Measurements from ENCODE around the gene EPS8L2. TPM values are rescaled to one million over a fixed set of nuclear protein-coding genes. Genes with fewer than 3 reads are reported as not detected.

Gene EPS8L2
- total and polyA plus RNA-seq, 10 donors, result 4.2 to 14.7 (median 7.3) TPM

DNA sequence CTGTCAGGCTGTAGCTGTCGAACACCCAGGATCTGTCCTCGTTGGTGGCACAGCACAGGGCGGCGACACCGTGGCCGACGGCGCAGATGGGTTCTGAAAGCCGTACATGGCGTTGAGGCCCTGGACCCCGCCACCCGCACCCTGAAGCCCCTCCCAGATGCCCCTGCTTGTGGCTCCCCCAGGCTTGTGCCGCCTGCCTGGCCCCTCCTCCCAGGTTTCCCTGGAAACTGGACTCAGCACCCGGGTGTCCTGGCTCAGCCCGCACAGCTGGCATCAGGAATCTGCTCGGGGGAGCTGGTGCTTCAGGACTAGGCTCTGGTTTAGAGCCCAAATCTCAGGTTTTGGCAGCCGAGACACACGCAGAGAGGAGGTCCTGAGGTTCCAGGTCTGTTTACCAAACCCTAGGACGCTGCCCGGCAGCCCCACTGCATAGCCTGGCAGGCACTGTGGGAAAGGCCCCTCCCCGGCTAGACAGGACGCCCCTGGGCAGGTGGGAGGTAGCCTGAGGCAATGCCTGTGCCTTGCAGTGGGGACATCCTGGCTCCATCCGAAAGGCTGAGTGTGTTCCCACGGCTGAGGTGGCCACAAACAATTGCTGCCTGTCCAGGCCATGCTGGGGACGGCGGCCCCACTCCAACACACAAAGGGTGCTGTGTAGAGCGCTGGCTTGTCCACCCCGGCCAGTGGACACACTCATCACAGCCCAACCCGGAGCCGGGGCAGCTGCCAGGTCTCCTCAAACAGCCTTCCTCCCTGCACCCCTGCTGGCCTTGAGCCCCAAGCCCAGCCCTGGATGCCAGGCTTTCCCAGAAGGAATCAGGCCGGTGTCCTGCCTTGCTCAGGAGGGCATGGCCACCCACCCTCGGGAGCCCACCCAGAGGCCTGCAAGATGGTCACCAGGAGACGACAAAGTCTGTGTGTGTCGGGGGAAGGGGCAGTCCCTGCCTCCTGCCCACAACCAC, 66.7 kb downstream of the EPS8L2 start:
- TF ChIP-seq POLR2AphosphoS5 (IDR thresholded peaks at IDR 0.05), result no peak
- TF ChIP-seq, protein P1, sequence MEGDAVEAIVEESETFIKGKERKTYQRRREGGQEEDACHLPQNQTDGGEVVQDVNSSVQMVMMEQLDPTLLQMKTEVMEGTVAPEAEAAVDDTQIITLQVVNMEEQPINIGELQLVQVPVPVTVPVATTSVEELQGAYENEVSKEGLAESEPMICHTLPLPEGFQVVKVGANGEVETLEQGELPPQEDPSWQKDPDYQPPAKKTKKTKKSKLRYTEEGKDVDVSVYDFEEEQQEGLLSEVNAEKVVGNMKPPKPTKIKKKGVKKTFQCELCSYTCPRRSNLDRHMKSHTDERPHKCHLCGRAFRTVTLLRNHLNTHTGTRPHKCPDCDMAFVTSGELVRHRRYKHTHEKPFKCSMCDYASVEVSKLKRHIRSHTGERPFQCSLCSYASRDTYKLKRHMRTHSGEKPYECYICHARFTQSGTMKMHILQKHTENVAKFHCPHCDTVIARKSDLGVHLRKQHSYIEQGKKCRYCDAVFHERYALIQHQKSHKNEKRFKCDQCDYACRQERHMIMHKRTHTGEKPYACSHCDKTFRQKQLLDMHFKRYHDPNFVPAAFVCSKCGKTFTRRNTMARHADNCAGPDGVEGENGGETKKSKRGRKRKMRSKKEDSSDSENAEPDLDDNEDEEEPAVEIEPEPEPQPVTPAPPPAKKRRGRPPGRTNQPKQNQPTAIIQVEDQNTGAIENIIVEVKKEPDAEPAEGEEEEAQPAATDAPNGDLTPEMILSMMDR (IDR thresholded peaks at IDR 0.05 in 8 of 11, conservative IDR thresholded peaks at IDR 0.05 in 3 of 11), result no peak
- no peak for TF ChIP-seq POLR2A (IDR thresholded peaks at IDR 0.05)
- no peak overlapping the region for H3K27ac ChIP-seq
- no peaks in the 10 kb centered on the region for H3K9me3 ChIP-seq
- WGBS, 5 donors, result 83 to 91% (median 90%) methylated on average over 3 to 34 of the region's 34 CpGs
- no peak for DNase-seq
- no peaks in the 10 kb centered on the region for H3K27me3 ChIP-seq (replicated peaks in 1 of 7)
- peaks cover 10 to 43% (median 30%) of the 10 kb centered on the region in 6 donors for H3K4me1 ChIP-seq
- peaks cover 0 to 72% (median 42%) of the 10 kb centered on the region in 6 donors for H3K36me3 ChIP-seq
- intact Hi-C loops (cut with DNase I; ENCODE audit: low total_unique reads), result no loop called here
- H3K4me3 ChIP-seq, result no peak overlapping the region

DNA sequence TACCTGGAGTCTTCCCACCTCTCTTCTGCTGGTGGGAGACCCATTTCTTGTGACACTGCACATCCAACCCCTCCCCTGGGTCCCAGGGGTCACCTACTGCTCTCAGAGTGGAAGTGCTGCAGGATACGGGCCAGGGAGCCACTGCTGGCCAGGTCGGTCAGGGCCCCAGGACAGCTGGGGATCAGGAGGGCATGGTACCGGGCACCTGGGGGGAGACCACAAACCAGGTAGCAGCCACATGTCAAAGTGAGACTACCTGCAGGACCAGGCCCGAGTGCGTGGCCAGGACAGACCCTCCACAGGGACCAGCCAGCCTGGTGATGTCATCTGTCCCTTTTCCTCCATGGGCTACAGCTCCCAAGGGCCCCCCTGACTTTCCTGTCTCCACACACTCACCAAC, 67.4 kb downstream of the EPS8L2 start:
- intact Hi-C loops (cut with DNase I; ENCODE audit: low total_unique reads), result no loop called here
- no peak for DNase-seq

DNA sequence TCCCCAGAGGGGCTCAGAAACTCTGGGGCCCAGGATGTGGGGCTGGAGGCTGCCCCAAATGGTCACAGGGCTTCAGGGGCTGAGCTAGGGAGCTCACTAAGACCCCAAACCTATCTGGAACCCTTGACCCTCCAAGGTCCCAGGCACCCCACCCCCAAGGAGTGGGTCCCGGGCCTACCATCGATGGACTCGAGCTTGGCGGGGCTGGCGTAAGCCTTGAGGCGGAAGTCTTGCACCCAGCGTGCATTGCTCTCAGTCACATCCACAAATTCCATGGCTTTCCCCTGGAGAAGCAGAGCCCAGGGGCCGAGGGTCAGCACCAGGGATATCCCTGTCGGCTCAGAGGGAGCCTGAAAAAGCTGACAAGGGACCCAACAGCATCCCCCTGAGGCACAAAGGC, 67.8 kb downstream of the EPS8L2 start:
- Histone ChIP-seq H3K9me3 (no peaks in the 10 kb centered on the region), H3K27me3 (replicated peaks in 1 of 7) (no peaks in the 10 kb centered on the region), H3K36me3 (peaks cover 0 to 61% (median 42%) of the 10 kb centered on the region in 6 donors), H3K27ac (no peak overlapping the region), H3K4me1 (peaks cover 14 to 54% (median 41%) of the 10 kb centered on the region in 6 donors), H3K4me3 (no peak overlapping the region)
- TF ChIP-seq, protein P1 (IDR thresholded peaks at IDR 0.05 in 8 of 11, conservative IDR thresholded peaks at IDR 0.05 in 3 of 11), result no peak
- TF ChIP-seq POLR2A (IDR thresholded peaks at IDR 0.05) (no peak), POLR2AphosphoS5 (IDR thresholded peaks at IDR 0.05) (no peak)
- intact Hi-C loops (cut with DNase I; ENCODE audit: low total_unique reads), result no loop called here
- no peak for DNase-seq
- WGBS, 5 donors, result 92 to 98% (median 95%) methylated on average over 5 to 9 of the region's 9 CpGs

More for the DNA sequence above, 67.4 kb downstream of the EPS8L2 start:
- Histone ChIP-seq H3K9me3 (no peaks in the 10 kb centered on the region), H3K27ac (no peak overlapping the region), H3K4me3 (no peak overlapping the region), H3K4me1 (peaks cover 12 to 50% (median 37%) of the 10 kb centered on the region in 6 donors), H3K36me3 (peaks cover 0 to 65% (median 42%) of the 10 kb centered on the region in 6 donors), H3K27me3 (replicated peaks in 1 of 7) (no peaks in the 10 kb centered on the region)
- 85 to 95% (median 87%) methylated on average over 5 of the region's 5 CpGs for WGBS, 5 donors
- TF ChIP-seq, protein P1 (IDR thresholded peaks at IDR 0.05 in 8 of 11, conservative IDR thresholded peaks at IDR 0.05 in 3 of 11), result no peak
- TF ChIP-seq POLR2A (IDR thresholded peaks at IDR 0.05) (no peak), POLR2AphosphoS5 (IDR thresholded peaks at IDR 0.05) (no peak)

Data from spleen (tissue), 11 donors.